ENCODE data around the gene ACD.

Gene ACD

GRCh38 chr16:67669499-67670101 lies 9.5 kb upstream of the ACD start:
- no peak for TF ChIP-seq TAF1 (IDR thresholded peaks at IDR 0.05; ENCODE audit: low read depth, low read length)
- TF ChIP-seq POLR2A (IDR thresholded peaks at IDR 0.05; ENCODE audit: low read depth, low read length), result no peak
- no peak for TF ChIP-seq POU2F2 (IDR thresholded peaks at IDR 0.05; ENCODE audit: low read depth, low read length)
- TF ChIP-seq PAX5 (IDR thresholded peaks at IDR 0.05; ENCODE audit: insufficient read depth, low read length, severe bottlenecking), result no peak
- no peak for TF ChIP-seq SPI1 (IDR thresholded peaks at IDR 0.05; ENCODE audit: low read depth, low read length)
- TF ChIP-seq POLR2AphosphoS5 (IDR thresholded peaks at IDR 0.05; ENCODE audit: low read depth, low read length), result no peak
- DNase-seq (ENCODE audit: insufficient read length, low spot score) (no peak), FAIRE-seq (no peak)

DNA sequence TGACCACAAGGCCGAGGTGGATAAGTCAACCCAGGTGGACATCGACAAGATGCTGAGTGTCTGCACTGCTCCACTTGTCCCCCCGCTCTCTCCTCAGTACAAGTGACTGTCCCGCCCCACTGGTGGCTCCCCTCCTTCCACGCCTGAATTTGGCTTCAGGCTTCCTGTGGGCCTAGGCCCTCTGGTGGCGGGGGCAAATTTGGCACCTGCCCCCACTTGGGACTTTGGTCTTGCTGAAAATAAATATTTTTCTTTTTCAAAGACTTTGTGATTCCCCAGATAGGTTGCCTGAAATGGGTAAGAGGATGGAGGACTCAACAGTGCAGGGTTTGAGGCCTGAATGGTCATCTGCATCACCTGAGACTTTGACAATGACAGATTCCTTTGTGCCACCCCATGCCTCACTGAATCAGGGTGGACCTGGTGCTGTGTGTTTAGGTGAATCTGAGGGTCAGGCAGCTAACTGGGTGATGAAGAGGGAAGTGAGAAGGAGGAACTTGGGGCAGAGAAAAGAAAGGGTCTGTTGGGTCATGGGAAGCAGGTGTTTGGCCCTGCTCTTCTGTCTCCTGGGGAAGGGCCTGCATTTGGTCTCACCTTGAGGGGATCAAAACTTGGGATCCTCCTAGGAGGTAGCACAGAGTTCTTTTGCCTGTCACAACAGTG lies 8.6 kb upstream of the ACD start:
- TF ChIP-seq SPI1 (IDR thresholded peaks at IDR 0.05; ENCODE audit: low read depth, low read length) (peak; percentile 53; the same call in 1 of the 2 replicates), TAF1 (IDR thresholded peaks at IDR 0.05; ENCODE audit: low read depth, low read length) (no peak)
- no peak for FAIRE-seq
- DNase-seq (ENCODE audit: insufficient read length, low spot score), result no peak

DNA sequence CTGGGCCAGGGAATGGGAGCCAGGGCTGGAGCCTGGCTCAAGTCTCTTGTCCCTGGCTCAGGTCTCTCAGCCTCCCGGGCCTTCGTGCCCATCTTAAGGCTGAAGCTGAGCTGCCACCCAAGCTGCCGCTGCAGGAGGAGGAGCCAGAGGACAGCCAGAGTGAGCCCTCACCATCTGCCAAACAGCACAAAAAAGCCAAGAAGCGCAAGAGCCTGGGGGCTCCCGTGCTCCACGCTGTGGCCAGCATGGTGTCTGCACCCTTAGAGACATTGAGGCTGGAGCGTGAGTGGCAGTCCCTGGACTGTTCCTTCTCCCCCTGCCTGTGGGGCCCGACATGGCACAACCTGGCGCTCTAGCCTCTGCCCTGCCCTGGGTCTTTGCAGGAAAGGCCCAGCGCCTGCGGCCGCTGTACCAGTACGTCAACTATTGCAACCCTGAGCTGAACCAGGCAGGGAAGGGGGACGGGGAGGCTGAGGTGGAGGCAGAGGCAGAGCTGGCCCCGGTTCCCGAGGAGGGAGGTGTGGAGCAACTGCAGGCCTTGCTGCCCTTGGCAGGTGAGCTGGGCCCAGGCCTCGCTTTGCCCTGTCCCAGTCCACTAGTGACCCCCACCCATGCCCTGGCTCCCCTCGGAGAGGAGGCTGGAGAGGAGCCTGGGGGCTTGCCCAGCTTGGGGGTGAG lies 7.9 kb upstream of the ACD start:
- FAIRE-seq, result peak; percentile 93

DNA sequence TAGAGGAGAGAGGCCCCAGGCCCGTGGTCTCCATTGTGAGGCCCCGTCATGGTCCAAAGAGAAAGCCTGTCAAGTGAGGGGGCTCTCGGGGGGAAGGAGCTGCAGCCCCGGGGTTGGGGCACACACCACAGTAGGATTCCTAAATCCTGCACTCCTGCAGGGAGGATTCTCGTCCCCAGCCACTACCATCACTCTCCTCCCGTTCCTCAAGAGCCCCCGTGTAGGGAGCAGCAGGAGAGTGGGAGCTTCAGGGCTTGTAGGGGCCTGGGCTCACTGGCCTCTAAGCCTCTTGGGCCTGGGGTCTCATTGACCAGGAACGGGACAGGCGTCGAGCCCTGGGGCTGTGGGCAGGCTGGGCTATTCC lies 7.4 kb upstream of the ACD start:
- DNase-seq (ENCODE audit: insufficient read length, low spot score) (no peak), FAIRE-seq (no peak)
- no peak for TF ChIP-seq POLR2AphosphoS5 (IDR thresholded peaks at IDR 0.05; ENCODE audit: low read depth, low read length)

More for the DNA sequence above, 7.9 kb upstream of the ACD start:
- TF ChIP-seq SPI1 (IDR thresholded peaks at IDR 0.05; ENCODE audit: low read depth, low read length) (no peak), POU2F2 (IDR thresholded peaks at IDR 0.05; ENCODE audit: low read depth, low read length) (0 out of 2 replicates have a peak, but pooled peaks have one; percentile 32)
- peak; percentile 93 for DNase-seq (ENCODE audit: insufficient read length, low spot score)

DNA sequence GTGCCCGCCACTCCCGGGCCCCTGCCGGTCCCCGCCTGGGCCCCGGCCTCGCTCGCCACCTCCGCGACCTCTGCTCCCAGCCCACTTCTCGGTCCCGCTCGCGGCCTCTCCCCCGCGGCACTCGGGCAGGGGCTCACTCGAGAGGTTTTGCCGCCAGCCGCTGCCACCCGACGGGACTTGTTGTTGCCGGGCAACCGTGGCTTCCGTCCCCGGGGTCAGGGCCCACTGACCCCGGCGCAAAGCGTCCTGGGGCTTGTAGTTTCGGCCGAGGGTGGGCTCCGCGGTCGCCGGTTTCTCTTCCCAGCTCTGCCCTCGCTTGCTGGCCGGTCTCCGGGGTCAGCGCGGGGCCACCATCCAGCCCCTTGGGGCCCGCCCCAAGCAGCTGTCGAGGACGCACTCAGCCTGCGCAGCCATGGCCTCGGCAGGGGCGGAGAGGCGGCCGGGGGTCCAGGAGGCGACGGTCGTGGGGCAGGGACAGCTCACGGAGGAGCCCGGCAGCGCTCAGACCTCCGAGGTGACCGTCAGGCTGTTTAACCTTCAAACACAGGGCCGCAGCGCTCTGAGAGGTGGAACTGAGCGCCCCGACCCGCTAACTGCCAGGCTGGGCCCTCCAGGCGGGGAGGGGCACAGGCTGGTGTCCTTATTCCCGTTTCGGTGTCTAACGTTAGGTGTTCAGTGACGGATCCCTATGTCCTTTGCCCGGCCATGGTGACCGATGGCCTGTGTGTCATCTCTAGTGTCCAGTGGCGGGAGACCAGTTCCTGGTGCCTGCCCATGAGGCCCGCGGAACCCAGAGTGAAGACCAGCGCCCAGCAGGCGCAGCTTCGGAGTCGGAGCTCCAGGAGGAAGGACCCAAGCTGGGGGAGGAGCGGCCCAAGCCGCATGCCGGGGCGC lies 6.7 kb upstream of the ACD start, which contains the start of the genes C16orf86 and ENKD1:
TSS of gene C16orf86 (plus strand) at position 256 of the 894 bp plus-strand sequence. CDS start at position 413, 157 bp downstream.
TSS of gene ENKD1 (minus strand) at position 192 of the 894 bp plus-strand sequence. CDS start 308 bp downstream, outside the sequence.
- FAIRE-seq (peak; percentile 94), DNase-seq (ENCODE audit: insufficient read length, low spot score) (peak; percentile 96)
- TF ChIP-seq TAF1 (IDR thresholded peaks at IDR 0.05; ENCODE audit: low read depth, low read length) (no peak), POU2F2 (IDR thresholded peaks at IDR 0.05; ENCODE audit: low read depth, low read length) (no peak), PAX5 (IDR thresholded peaks at IDR 0.05; ENCODE audit: insufficient read depth, low read length, severe bottlenecking) (peak; percentile 95), SPI1 (IDR thresholded peaks at IDR 0.05; ENCODE audit: low read depth, low read length) (0 out of 2 replicates have a peak, but pooled peaks have one; percentile 13)

DNA sequence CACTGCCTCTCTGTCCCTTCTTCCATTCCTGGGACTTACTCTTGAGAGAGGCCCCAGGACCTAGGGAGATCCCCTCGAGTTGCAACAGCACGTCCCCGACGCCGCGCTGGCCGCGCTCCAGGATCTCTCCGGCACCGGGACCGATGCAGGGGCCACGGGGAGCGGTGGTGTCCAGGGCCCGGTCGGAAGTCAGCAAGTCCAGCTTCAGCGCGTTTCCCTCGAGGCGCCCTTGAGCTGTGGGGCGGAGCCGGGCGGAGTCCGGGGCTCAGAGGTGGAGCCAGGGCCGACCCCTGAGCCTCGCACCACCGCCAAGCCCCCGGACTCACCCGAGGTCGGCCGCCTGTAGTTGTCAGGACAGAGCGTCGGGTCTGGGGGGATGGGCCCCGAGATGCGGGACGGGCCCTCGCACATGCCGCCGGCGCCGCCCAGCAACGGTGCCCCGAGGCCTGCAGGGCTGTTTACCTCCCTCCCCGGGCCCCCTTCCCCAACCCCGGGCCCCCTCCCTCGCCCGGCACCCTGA lies 6.0 kb upstream of the ACD start:
- TF ChIP-seq PAX5 (IDR thresholded peaks at IDR 0.05; ENCODE audit: insufficient read depth, low read length, severe bottlenecking) (no peak), SPI1 (IDR thresholded peaks at IDR 0.05; ENCODE audit: low read depth, low read length) (no peak), TAF1 (IDR thresholded peaks at IDR 0.05; ENCODE audit: low read depth, low read length) (no peak), POU2F2 (IDR thresholded peaks at IDR 0.05; ENCODE audit: low read depth, low read length) (no peak), POLR2AphosphoS5 (IDR thresholded peaks at IDR 0.05; ENCODE audit: low read depth, low read length) (no peak), POLR2A (IDR thresholded peaks at IDR 0.05; ENCODE audit: low read depth, low read length) (no peak)
- no peak for DNase-seq (ENCODE audit: insufficient read length, low spot score)
- FAIRE-seq, result no peak

DNA sequence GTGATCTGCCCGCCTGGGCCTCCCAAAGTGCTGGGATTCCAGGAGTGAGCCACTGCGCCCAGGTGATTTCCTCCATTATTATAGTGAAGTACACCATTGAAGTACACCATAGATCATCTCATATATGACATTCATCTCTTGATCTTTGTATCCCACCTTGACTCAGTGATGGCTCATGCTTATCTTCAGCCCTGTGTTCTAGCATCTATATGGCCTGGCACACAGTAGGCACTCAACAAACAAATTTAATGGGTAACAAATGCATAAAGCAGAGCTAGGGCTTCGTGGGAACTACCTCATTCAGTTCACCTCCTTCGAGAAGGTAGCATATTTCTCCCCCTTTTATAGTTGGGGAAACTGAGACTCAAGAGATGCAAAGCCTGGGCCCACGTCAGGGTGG lies 5.5 kb upstream of the ACD start:
- no peak for TF ChIP-seq SPI1 (IDR thresholded peaks at IDR 0.05; ENCODE audit: low read depth, low read length)
- TF ChIP-seq PAX5 (IDR thresholded peaks at IDR 0.05; ENCODE audit: insufficient read depth, low read length, severe bottlenecking), result no peak
- TF ChIP-seq POLR2A (IDR thresholded peaks at IDR 0.05; ENCODE audit: low read depth, low read length), result no peak
- no peak for TF ChIP-seq TAF1 (IDR thresholded peaks at IDR 0.05; ENCODE audit: low read depth, low read length)
- TF ChIP-seq POU2F2 (IDR thresholded peaks at IDR 0.05; ENCODE audit: low read depth, low read length), result no peak
- TF ChIP-seq POLR2AphosphoS5 (IDR thresholded peaks at IDR 0.05; ENCODE audit: low read depth, low read length), result no peak
- DNase-seq (ENCODE audit: insufficient read length, low spot score) (no peak), FAIRE-seq (peak; percentile 59)

DNA sequence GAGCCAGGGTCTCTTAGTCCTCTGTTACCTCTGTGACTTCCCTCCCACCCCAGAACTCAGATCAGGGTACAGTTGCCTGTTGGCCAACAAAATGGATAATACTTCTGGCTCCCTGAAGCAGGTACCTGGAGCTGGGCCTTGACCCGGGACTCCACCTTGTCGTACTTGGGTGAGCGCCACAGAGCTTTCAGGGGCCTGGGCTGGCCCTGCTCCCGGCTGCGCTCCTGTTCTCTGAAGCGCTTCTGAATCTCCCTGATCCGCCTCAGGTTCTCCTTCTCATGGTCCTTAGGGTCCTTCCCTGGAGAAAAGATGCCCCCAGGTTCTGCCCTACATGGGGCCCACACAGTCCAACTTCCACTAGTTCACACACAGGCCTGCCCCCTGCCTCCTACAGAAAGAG lies 4.8 kb upstream of the ACD start:
- no peak for FAIRE-seq

DNA sequence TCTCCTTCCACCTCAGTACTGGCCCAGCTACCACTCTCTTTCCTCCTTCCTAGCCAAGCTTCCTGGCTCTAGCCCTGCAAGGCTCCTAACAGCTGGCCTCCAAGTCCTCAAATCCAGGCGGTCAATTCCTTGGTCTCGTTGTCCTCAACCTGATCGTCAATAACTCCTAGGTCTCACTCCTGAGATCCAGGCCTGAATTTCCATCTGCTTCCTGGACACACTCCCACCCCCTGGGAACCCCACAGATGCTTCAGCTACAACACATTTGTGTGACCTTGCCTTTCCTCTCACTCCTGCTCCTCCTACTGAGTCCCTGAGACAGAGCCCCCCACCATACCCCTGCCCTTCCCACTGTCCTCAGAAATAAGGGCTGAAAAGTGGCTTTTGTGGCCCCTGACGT lies 4.2 kb upstream of the ACD start:
- FAIRE-seq (no peak), DNase-seq (ENCODE audit: insufficient read length, low spot score) (no peak)
- TF ChIP-seq POLR2A (IDR thresholded peaks at IDR 0.05; ENCODE audit: low read depth, low read length) (no peak), POU2F2 (IDR thresholded peaks at IDR 0.05; ENCODE audit: low read depth, low read length) (no peak), PAX5 (IDR thresholded peaks at IDR 0.05; ENCODE audit: insufficient read depth, low read length, severe bottlenecking) (no peak), SPI1 (IDR thresholded peaks at IDR 0.05; ENCODE audit: low read depth, low read length) (no peak), TAF1 (IDR thresholded peaks at IDR 0.05; ENCODE audit: low read depth, low read length) (no peak), POLR2AphosphoS5 (IDR thresholded peaks at IDR 0.05; ENCODE audit: low read depth, low read length) (no peak)

More for the DNA sequence above, 4.8 kb upstream of the ACD start:
- TF ChIP-seq POU2F2 (IDR thresholded peaks at IDR 0.05; ENCODE audit: low read depth, low read length) (no peak), PAX5 (IDR thresholded peaks at IDR 0.05; ENCODE audit: insufficient read depth, low read length, severe bottlenecking) (no peak), POLR2AphosphoS5 (IDR thresholded peaks at IDR 0.05; ENCODE audit: low read depth, low read length) (no peak)
- no peak for DNase-seq (ENCODE audit: insufficient read length, low spot score)
